Testis (tissue), 2 donors: ENCODE data around the gene ZIM2.

Experiments
- POLR2A ChIP-seq: fragments of 450-650 bp; IDR thresholded peaks from one replicate; pipeline ENCODE4 v1.6.1; 2017; ENCODE audit warnings: antibody characterized with exemption, mild to moderate bottlenecking, moderate library complexity
- TF ChIP-seq, protein P1 (sequence below), 3 experiments: fragments of 450-650 bp in 2 of 3; fragments of 200-600 bp in 1 of 3; sonication (generic) in 1 of 3; IDR thresholded peaks; one replicate each; pipeline ENCODE4 v1.5.1; 2016 to 2019; ENCODE audit warnings: antibody characterized with exemption in 3 of 3, mild to moderate bottlenecking in 2 of 3, moderate library complexity in 1 of 3

DNA sequence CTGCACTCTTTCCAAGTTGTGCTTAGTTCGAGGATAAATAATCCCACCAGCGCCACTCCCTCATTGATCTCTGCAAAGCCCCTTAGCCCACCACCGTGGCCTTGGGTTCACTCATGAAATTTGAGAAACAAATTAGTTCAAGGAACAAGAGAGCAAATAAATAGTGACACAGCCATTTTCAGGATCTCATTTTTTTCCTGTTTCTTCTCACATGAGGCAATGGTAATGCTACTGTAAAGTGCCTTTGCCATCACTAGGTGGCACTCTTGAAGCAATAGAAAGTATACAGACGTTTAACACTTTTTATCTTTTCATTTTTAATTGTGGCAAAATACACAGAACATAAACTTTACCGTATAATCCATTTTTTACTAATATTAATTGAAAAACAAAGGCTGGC lies 92.1 kb downstream of the ZIM2 start:
- TF ChIP-seq, protein P1, sequence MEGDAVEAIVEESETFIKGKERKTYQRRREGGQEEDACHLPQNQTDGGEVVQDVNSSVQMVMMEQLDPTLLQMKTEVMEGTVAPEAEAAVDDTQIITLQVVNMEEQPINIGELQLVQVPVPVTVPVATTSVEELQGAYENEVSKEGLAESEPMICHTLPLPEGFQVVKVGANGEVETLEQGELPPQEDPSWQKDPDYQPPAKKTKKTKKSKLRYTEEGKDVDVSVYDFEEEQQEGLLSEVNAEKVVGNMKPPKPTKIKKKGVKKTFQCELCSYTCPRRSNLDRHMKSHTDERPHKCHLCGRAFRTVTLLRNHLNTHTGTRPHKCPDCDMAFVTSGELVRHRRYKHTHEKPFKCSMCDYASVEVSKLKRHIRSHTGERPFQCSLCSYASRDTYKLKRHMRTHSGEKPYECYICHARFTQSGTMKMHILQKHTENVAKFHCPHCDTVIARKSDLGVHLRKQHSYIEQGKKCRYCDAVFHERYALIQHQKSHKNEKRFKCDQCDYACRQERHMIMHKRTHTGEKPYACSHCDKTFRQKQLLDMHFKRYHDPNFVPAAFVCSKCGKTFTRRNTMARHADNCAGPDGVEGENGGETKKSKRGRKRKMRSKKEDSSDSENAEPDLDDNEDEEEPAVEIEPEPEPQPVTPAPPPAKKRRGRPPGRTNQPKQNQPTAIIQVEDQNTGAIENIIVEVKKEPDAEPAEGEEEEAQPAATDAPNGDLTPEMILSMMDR (IDR thresholded peaks at IDR 0.05) = peak; percentile 42 to 60 (median 52)
- TF ChIP-seq POLR2A = no peak
